ENCODE data around the gene LPP.

Gene LPP

DNA sequence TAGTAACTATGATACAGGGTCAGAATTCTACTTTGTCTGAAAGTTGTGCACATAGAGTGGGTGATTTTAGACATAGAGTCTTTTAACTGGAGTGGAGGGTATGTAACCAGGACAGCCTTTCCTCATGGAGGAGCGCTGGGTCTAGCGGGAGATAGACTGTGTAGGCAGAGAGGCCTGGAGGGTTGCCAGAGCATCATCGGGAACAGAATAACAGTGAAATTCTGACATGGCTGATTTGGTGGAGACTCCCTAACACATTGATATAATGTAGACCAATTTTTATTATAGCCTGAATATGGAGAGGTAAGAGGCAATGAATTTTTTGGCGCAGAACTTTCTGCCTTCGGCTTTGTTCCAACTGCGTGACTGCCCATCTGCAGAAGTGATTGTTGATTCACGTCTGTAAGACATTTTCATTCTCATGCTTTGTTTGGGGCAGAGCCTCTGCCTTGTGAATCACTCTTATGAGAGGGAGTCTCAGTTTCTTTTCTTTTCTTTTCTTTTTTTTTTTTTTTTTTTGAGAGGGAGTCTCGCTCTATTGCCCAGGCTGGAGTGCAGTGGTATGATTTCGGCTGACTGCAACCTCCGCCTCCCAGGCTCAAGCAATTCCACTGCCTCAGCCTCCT lies 16.0 kb downstream of the LPP start:
- in situ Hi-C loops (cut with HindIII; ENCODE audit: low sequenced_read_pairs), result no loop called here
- H3K4me3 ChIP-seq (ENCODE audit: low read depth, low read length), result no peak overlapping the region
- TF ChIP-seq, protein P1, sequence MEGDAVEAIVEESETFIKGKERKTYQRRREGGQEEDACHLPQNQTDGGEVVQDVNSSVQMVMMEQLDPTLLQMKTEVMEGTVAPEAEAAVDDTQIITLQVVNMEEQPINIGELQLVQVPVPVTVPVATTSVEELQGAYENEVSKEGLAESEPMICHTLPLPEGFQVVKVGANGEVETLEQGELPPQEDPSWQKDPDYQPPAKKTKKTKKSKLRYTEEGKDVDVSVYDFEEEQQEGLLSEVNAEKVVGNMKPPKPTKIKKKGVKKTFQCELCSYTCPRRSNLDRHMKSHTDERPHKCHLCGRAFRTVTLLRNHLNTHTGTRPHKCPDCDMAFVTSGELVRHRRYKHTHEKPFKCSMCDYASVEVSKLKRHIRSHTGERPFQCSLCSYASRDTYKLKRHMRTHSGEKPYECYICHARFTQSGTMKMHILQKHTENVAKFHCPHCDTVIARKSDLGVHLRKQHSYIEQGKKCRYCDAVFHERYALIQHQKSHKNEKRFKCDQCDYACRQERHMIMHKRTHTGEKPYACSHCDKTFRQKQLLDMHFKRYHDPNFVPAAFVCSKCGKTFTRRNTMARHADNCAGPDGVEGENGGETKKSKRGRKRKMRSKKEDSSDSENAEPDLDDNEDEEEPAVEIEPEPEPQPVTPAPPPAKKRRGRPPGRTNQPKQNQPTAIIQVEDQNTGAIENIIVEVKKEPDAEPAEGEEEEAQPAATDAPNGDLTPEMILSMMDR (IDR thresholded peaks at IDR 0.05; ENCODE audit: low read depth, low read length, missing control alignments), result no peak
- DNase-seq (ENCODE audit: low read depth), result no peak

DNA sequence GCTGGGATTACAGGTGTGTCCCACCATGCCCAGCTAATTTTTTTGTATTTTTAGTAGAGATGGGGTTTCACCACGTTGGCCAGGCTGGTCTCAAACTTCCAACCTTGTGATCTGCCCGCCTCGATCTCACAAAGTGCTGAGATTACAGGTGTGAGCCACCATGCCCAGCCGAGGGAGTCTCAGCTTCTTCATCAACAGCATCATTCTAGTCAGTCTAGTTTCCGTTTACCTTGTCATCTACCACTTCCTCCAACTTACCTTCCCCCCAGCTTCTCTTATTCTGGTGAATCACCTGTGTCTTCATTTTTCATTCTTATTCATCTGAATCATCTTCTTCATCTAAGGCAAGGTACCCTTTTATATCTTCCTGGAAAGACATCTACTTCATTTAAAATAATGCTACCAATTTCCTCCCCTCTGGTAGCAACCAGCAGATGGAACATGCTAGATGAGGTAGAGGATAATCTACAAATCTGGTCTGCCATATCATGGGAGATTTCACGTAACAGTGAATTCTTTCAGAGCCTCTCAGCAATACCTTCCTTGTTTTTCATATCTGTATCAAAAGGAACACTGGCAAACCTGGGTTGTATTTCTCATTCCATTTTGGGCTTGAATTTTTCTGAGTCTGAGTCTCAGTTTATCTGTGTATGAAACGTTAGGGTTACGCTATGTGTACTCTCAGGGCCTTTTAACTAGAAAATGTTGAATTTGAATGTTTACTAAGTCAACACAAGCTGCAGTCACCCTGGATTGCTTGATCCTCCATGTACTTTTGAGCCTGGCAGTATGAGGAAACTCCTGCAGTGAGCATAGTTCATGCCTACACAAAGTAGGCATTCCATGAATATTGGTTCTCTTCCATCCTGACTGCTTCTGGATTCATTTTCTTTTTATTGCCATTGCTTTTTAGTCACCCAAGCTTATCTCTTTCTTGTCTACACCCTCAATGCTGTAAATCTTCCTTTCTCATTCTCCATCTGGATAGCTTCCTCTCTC lies 16.8 kb downstream of the LPP start:
- DNase-seq (ENCODE audit: low read depth), result no peak
- H3K4me3 ChIP-seq (ENCODE audit: low read depth, low read length), result no peak overlapping the region
- in situ Hi-C loops (cut with HindIII; ENCODE audit: low sequenced_read_pairs), result no loop called here
- TF ChIP-seq, protein P1 (IDR thresholded peaks at IDR 0.05; ENCODE audit: low read depth, low read length, missing control alignments), result no peak

DNA sequence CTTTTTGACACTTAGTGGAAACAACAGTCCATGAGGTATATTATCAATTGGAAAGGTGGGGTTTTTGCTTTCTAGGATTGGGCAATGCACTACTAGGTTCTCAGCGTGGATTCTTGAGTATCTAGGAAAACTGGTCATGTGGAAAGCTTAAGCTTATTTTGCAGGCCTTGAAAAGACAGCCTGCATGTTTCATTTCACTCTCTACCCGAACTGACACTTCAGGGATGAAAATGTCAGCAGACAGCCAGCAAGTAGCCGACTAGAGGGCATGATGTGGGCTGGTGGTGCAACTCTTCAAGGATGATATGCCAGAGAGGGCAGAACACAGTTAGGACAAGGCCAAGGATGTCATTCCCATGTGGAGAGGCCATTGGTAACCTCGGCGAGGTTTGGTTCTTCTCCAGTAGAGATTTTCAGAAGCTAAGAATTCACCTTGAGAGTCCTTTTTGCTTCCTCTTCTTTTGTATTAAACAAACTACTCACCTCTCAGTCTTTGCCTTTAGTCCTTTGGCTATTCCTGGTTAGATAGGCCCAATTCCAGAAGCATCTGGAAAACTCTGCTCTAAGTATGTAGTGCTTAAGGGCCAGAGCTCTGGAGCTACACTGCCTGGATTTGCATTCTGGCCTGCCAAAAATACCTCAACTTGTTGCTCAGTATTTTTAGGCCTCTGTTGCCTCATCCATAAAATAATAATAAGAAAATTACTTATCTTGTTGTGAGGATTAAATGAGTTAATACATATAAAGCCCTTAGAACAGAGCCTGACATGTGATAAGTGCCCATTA lies 17.9 kb downstream of the LPP start:
- H3K4me3 ChIP-seq (ENCODE audit: low read depth, low read length), result no peak overlapping the region
- no peak for DNase-seq (ENCODE audit: low read depth)
- in situ Hi-C loops (cut with HindIII; ENCODE audit: low sequenced_read_pairs), result no loop called here
- TF ChIP-seq, protein P1 (IDR thresholded peaks at IDR 0.05; ENCODE audit: low read depth, low read length, missing control alignments), result no peak

DNA sequence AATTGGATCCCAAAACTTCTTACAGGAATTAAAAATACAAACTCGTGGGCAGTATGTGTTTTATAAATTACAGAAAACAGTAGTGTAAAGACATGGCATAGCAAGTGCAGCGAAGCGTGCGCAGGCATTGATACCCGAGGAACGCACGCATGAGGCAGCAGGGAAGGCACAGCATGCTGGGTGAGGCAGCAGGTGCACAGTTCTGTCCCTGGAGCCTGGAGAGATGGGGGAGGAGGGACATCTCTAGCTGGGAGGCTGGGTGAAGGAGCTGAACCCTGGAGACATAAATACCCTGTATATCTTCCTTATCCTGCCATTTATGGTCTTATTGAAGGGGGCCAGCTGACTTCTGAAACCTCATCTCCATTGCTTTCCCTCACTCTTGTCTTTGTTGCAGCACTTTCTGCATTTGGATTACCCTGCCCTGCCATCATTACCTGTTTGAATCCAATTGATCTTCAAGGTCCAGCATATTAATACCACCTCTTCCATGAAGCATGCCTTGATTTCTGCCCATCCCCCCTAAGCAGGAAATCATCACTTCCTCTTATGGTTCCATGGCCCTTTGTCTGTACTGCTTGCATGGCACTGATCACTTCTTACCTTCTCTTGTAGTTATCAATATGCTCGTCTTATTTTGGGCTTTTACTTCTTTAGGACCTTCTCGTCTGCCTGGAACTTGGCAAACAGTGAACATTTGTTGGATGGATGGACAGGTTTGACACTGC lies 20.5 kb downstream of the LPP start:
- no peak overlapping the region for H3K4me3 ChIP-seq (ENCODE audit: low read depth, low read length)
- TF ChIP-seq, protein P1 (IDR thresholded peaks at IDR 0.05; ENCODE audit: low read depth, low read length, missing control alignments), result no peak
- in situ Hi-C loops (cut with HindIII; ENCODE audit: low sequenced_read_pairs), result no loop called here
- DNase-seq (ENCODE audit: low read depth), result no peak

DNA sequence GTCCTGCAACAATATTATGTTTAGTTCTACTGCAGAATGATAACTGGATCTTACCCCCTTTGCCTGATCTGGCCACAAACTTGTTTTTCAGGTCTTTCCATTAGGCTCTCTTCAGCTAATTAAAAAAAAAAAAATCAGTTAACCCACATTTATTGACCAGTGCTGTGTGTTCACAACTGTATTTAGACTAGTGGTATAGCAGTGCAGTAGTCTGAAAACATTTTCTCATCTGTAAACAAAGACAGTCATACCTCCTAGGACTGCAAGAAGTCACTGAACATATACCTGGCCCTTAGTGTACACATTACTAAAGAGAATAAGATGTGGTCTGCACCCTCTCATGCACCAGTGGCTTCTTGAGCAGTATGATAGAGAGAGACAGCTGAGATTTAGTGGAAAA lies 22.5 kb downstream of the LPP start:
- no peak overlapping the region for H3K4me3 ChIP-seq (ENCODE audit: low read depth, low read length)
- in situ Hi-C loops (cut with HindIII; ENCODE audit: low sequenced_read_pairs), result no loop called here
- TF ChIP-seq, protein P1 (IDR thresholded peaks at IDR 0.05; ENCODE audit: low read depth, low read length, missing control alignments), result no peak
- DNase-seq (ENCODE audit: low read depth), result no peak

DNA sequence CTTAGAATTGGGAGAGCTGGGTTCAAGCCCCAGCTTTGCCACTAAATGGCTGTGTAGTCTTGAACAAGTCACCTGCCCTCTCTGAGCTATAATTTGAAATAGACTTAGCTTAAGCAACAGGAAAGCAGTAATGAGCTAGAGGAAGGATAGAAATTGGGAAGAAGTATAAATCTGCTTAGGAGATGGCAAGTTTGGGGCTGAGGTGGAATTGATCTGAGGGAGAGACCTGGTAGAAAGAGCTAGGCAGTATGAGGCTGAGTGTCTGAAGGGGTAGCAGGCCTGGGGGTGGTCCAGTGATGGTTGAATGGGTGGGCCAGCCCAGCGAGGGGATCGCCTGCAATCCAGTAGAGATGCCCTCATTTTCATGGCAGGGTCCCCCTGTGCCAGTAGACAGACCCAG lies 22.9 kb downstream of the LPP start:
- in situ Hi-C loops (cut with HindIII; ENCODE audit: low sequenced_read_pairs), result no loop called here
- TF ChIP-seq, protein P1 (IDR thresholded peaks at IDR 0.05; ENCODE audit: low read depth, low read length, missing control alignments), result no peak
- no peak overlapping the region for H3K4me3 ChIP-seq (ENCODE audit: low read depth, low read length)
- DNase-seq (ENCODE audit: low read depth), result no peak
